K562 (cell line): Measurements from ENCODE around the gene ZNF844. TPM values are rescaled to one million over a fixed set of nuclear protein-coding genes. Genes with fewer than 3 reads are reported as not detected.

ENCODE experiments used
- ATAC-seq: fragments of 200-7000 bp; cut with Tn5 transposase; 3 replicates; pipeline ENCODE4 v1.9.1; 2020; ENCODE audit warnings: moderate library complexity
- BruUV-seq: library from RNA; stranded (reverse); fragments of 400-500 nt; replicated peaks from 2 replicates; lab custom pipeline; 2021; lab: Mats Ljungman, UMichigan
- CTCF ChIA-PET: fragments of 300-600 bp; formaldehyde crosslinking; extraction: SDS; loops from one replicate; lab custom pipeline; 2021; ENCODE audit warnings: low intra/inter-chr PET ratio; lab: Yijun Ruan, JAX
- POLR2A ChIA-PET: fragments of 300-600, 350-650 bp; sonication (Branson Sonifier 250); formaldehyde crosslinking; extraction: SDS; loops from one replicate; lab custom pipeline; 2021; ENCODE audit warnings: antibody characterized with exemption, inconsistent platforms; lab: Yijun Ruan, JAX
- DNase-seq, 4 experiments: peaks; one replicate each; pipeline versions ENCODE4 v3.0.0 to v3.0.0-alpha.2; 2011 to 2018; ENCODE audit warnings: low spot score in 3 of 4, mixed read lengths in 3 of 4; ENCODE audit errors: extremely low read depth in 1 of 4
- FAIRE-seq: peaks from 2 replicates; lab custom pipeline; 2011; peaks lifted over from hg19 to GRCh38; lab: Jason Lieb, UNC
- H2AFZ ChIP-seq: 2 replicates; pipeline ENCODE4 v1.6.0; 2011; ENCODE audit warnings: low read depth, low read length, control low read depth, inconsistent platforms
- H3K27ac ChIP-seq: fragments of 200-600 bp; 3 replicates; pipeline ENCODE4 v1.8.0; 2011; ENCODE audit warnings: low read depth, mild to moderate bottlenecking, control low read depth, inconsistent platforms, low read length, moderate library complexity, mixed read lengths; ENCODE audit errors: extremely low read depth
- H3K27me3 ChIP-seq, 2 experiments: fragments of 300-600 bp in 1 of 2; 2 replicates in 1 of 2; 3 replicates in 1 of 2; pipeline versions ENCODE4 v1.6.0 to v1.8.0; 2011; ENCODE audit warnings: inconsistent platforms in 2 of 2, low read length in 2 of 2, mild to moderate bottlenecking in 1 of 2, mixed read lengths in 1 of 2, moderate library complexity in 1 of 2; ENCODE audit not compliant: control insufficient read depth in 2 of 2, insufficient read depth in 2 of 2
- H3K36me3 ChIP-seq: fragments of 300-600 bp; 3 replicates; pipeline ENCODE4 v1.8.0; 2011; ENCODE audit warnings: mild to moderate bottlenecking, low read length, inconsistent platforms; ENCODE audit not compliant: control insufficient read depth, insufficient read depth
- H3K4me1 ChIP-seq, 2 experiments: fragments of 200-600 bp in 1 of 2; replicated peaks in 1 of 2; 2 replicates in 1 of 2; 3 replicates in 1 of 2; pipeline versions ENCODE4 v1.5.1 to v1.8.0; 2011; ENCODE audit warnings: inconsistent platforms in 2 of 2, low read length in 2 of 2, mild to moderate bottlenecking in 1 of 2, mixed read lengths in 1 of 2, moderate library complexity in 1 of 2; ENCODE audit not compliant: control insufficient read depth in 2 of 2, insufficient read depth in 2 of 2
- H3K4me2 ChIP-seq: 2 replicates; pipeline ENCODE4 v1.6.1; 2011; ENCODE audit warnings: low read length, control low read depth, inconsistent platforms, mixed read lengths; ENCODE audit not compliant: insufficient read depth
- H3K4me3 ChIP-seq: fragments of 200-600 bp; sonication (generic), shearing (Covaris generic); 2 replicates; pipeline ENCODE4 v1.5.1; 2016; ENCODE audit warnings: control low read depth, inconsistent platforms
- H3K79me2 ChIP-seq: fragments of 200-600 bp; 3 replicates; pipeline ENCODE4 v1.8.0; 2011; ENCODE audit warnings: low read length, inconsistent platforms; ENCODE audit not compliant: control insufficient read depth, insufficient read depth
- H3K9ac ChIP-seq, 2 experiments: 2 replicates each; pipeline versions ENCODE4 v1.6.0 to v1.6.1; 2011; ENCODE audit warnings: low read depth in 2 of 2, low read length in 2 of 2, control low read depth in 1 of 2, inconsistent platforms in 1 of 2, mild to moderate bottlenecking in 1 of 2, mixed read lengths in 1 of 2; ENCODE audit not compliant: insufficient read depth in 1 of 2
- H3K9me1 ChIP-seq: one replicate; pipeline ENCODE4 v1.6.0; 2011; ENCODE audit warnings: inconsistent platforms, mild to moderate bottlenecking, low read length, moderate library complexity; ENCODE audit not compliant: control insufficient read depth, insufficient read depth
- H3K9me3 ChIP-seq: replicated peaks from 2 replicates; pipeline ENCODE4 v1.5.1; 2011; ENCODE audit warnings: low read depth, low read length, inconsistent platforms; ENCODE audit not compliant: control insufficient read depth, insufficient read depth
- H4K20me1 ChIP-seq: replicated peaks from 2 replicates; pipeline ENCODE4 v1.6.1; 2011; ENCODE audit warnings: low read length, inconsistent platforms, mixed read lengths; ENCODE audit not compliant: control insufficient read depth, insufficient read depth
- AFF1 ChIP-seq, 2 experiments: fragments of 450-650 bp; IDR thresholded peaks; 2 replicates each; pipeline ENCODE4 v1.6.1; 2018; ENCODE audit warnings: mild to moderate bottlenecking in 2 of 2, low read depth in 1 of 2; ENCODE audit not compliant: partially characterized antibody in 2 of 2
- BACH1 ChIP-seq: fragments of 200-800 bp; sonication (Bioruptor generic); IDR thresholded peaks from 2 replicates; pipeline ENCODE4 v1.6.1; 2016; ENCODE audit warnings: missing genetic modification characterization, missing compliant biosample characterization
- E2F3 ChIP-seq: fragments of 250-450 bp; sonication (Bioruptor Pico); IDR thresholded peaks from 2 replicates; pipeline ENCODE4 v1.4.0; 2020; ENCODE audit warnings: mild to moderate bottlenecking
- E2F6 ChIP-seq, 2 experiments: IDR thresholded peaks; 2 replicates each; pipeline ENCODE4 v1.6.1; 2011; ENCODE audit warnings: borderline replicate concordance in 1 of 2, control low read depth in 1 of 2, low read depth in 1 of 2, low read length in 1 of 2, mild to moderate bottlenecking in 1 of 2, mixed read lengths in 1 of 2, moderate library complexity in 1 of 2; ENCODE audit not compliant: insufficient read depth in 1 of 2, insufficient read length in 1 of 2, poor library complexity in 1 of 2, severe bottlenecking in 1 of 2; ENCODE audit errors: extremely low read depth in 1 of 2
- NFXL1 ChIP-seq: fragments of 450-650 bp; formaldehyde crosslinking; IDR thresholded peaks from 2 replicates; pipeline ENCODE4 v1.4.0; 2021; ENCODE audit warnings: mild to moderate bottlenecking
- RHOXF2B ChIP-seq: fragments of 250-450 bp; sonication (Bioruptor Pico); conservative IDR thresholded peaks from 2 replicates; pipeline ENCODE4 v1.5.1; 2021
- TGIF2 ChIP-seq: sonication (generic); formaldehyde crosslinking; IDR thresholded peaks from 2 replicates; pipeline ENCODE4 v1.8.1; 2022; ENCODE audit warnings: mild to moderate bottlenecking, missing genetic modification reagents, moderate library complexity
- WGBS: fragments of 100-300 bp; shearing (Covaris generic); methylation state at CpG from one replicate; pipeline ENCODE4 v1.1.6; 2016; ENCODE audit warnings: low coverage, mixed read lengths; ENCODE audit not compliant: insufficient coverage; ENCODE audit errors: missing lambda C conversion rate; 5-methylcytosine and 5-hydroxymethylcytosine counted together
- in situ Hi-C: fragments of 300-500 bp; cut with MboI; formaldehyde crosslinking; loops from 4 replicates; pipeline ENCODE4 v1.15.0; 2018; ENCODE audit warnings: inconsistent platforms, mixed read lengths
- intact Hi-C: fragments of 100-400 bp; cut with micrococcal nuclease; formaldehyde crosslinking; loops from 2 replicates; pipeline ENCODE4 v1.14.2; 2022
- polyA plus RNA-seq, 8 experiments: library from polyadenylated mRNA; depleted of rRNA in 4 of 8; stranded (reverse) in 5 of 8; unstranded in 3 of 8; fragments of >200 nt; fragmentation: Nextera tagmentation in 2 of 8; fragmentation: Illumina TruSeq in 1 of 8; extraction: Ambion mirVana in 2 of 8; extraction: Trizol in 1 of 8; gene quantifications; 2 replicates each; pipeline versions ENCODE4 v1.2.1 to v1.2.3, GENCODE V29; 2011 to 2014; ENCODE audit warnings: inconsistent platforms in 1 of 8, missing spikeins in 1 of 8
- total RNA-seq, 7 experiments: library from RNA; depleted of rRNA in 6 of 7; stranded (reverse); fragments of >200 nt in 6 of 7; fragmentation: Illumina TruSeq in 2 of 7; extraction: Trizol in 2 of 7; gene quantifications; 2 replicates each; pipeline versions ENCODE4 v1.2.1 to v1.2.3, GENCODE V29; 2011 to 2021; ENCODE audit warnings: low replicate concordance in 1 of 7

ZNF844 gene
- total and polyA plus RNA-seq, 9 of the 15 experiments (the other 6 are each of a cell fraction or from before 2014, with no cell fraction given), result 0.80 to 4.5 (median 2.2) TPM

DNA sequence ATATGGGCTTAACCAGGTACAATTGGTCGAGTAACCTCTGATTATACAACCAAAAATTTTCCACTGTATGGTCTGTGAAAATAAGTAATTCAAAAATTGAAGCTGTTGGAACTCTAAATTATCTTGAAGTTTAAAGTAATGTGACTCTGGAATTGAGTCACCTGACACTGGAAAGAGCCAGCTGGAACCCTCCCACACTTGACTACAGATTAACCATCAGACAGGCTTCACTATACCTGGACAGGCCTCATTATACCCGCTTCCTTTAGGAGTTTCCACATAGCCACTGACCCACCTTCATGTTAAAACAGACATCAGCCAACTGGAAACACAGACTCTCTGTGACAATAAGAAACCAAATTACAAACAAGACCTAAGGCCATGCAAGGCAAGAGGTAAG lies 30.3 kb upstream of the ZNF844 start (continued):
- TF ChIP-seq AFF1 (IDR thresholded peaks at IDR 0.05; ENCODE audit: low read depth in 1 of 2, partially characterized antibody in 2 of 2) (no peak), E2F3 (no peak)

GRCh38 chr19:12034620-12035019 lies 29.9 kb upstream of the ZNF844 start:
- intact Hi-C loops, result no loop called here
- in situ Hi-C loops, result no loop called here

More at GRCh38 chr19:12034620-12035019, 29.9 kb upstream of the ZNF844 start:
- Histone ChIP-seq H3K4me2 (peak overlapping the region; percentile 75), H3K4me3 (peak overlapping the region; percentile 53), H3K27me3 (no peaks in the 10 kb centered on the region), H3K27ac (no peak overlapping the region), H3K79me2 (peaks cover 9% of the 10 kb centered on the region; the same call in 2 of the 3 replicates), H4K20me1 (no peaks in the 10 kb centered on the region), H3K9ac (peak overlapping the region in 1 of 2 experiments; percentile 69; a peak in 1 of 4 replicates), H2AFZ (0 out of 2 replicates have a peak overlapping the region, but pooled peaks have one; percentile 37), H3K36me3 (no peaks in the 10 kb centered on the region), H3K9me1 (no peaks in the 10 kb centered on the region), H3K9me3 (no peaks in the 10 kb centered on the region), H3K4me1 (peaks cover 0 to 8% of the 10 kb centered on the region in 2 experiments; a peak in 3 of 5 replicates)
- BruUV-seq, result TSS peak; percentile 72
- CTCF ChIA-PET, result no interaction called here
- TF ChIP-seq RHOXF2B (CRISPR knock-in tag) (no peak), NFXL1 (CRISPR knock-in tag) (no peak), E2F6 (IDR thresholded peaks at IDR 0.05; ENCODE audit: borderline replicate concordance in 1 of 2, extremely low read depth in 1 of 2, insufficient read depth in 1 of 2, insufficient read length in 1 of 2, low read depth in 1 of 2, low read length in 1 of 2, poor library complexity in 1 of 2, severe bottlenecking in 1 of 2) (peak in 1 of 2 experiments; percentile 31), TGIF2 (CRISPR knock-in tag) (no peak), BACH1 (no peak)
- FAIRE-seq (no peak), ATAC-seq (no peak), DNase-seq (no peak)
- POLR2A ChIA-PET, result interaction anchor here (1.3 kb wide), 1 partner anchor 18 kb away, joined by 5 read pairs; the partner anchor contains the start of gene ZNF878
- WGBS, result 11% methylated on average over 8 of the region's 8 CpGs
